Testis (tissue), 2 donors: ENCODE measurements around the gene KCNH4.

Experiments
- CTCF ChIP-seq, 3 experiments: fragments of 450-650 bp in 2 of 3; fragments of 200-600 bp in 1 of 3; sonication (generic) in 1 of 3; IDR thresholded peaks; one replicate each; pipeline ENCODE4 v1.5.1; 2016 to 2019; ENCODE audit warnings: antibody characterized with exemption in 3 of 3, mild to moderate bottlenecking in 2 of 3, moderate library complexity in 1 of 3
- POLR2A ChIP-seq: fragments of 450-650 bp; IDR thresholded peaks from one replicate; pipeline ENCODE4 v1.6.1; 2017; ENCODE audit warnings: antibody characterized with exemption, mild to moderate bottlenecking, moderate library complexity

- no peak for TF ChIP-seq POLR2A
- TF ChIP-seq CTCF (IDR thresholded peaks at IDR 0.05) = no peak
These were observed 21.0 kb downstream of the KCNH4 start for GRCh38 chr17:42159796-42160530.
